NCI-H146 treated with DMSO at 0.1 percent for 48 hours (cell line): ENCODE data around the gene XYLB.

ENCODE experiments used
- DNase-seq: peaks from one replicate; lab custom pipeline; 2025; ENCODE audit not compliant: unreplicated experiment; lab: John Stamatoyannopoulos, UW

XYLB gene

GRCh38 chr3:38453075-38453912 lies 106.7 kb downstream of the XYLB start, which contains the start of gene ACVR2B:
Gene ACVR2B (plus strand): TSS chr3:38453890. CDS start chr3:38454323, 433 bp downstream.
- peak; percentile 59 for DNase-seq

- no peak for DNase-seq
These were observed 107.3 kb downstream of the XYLB start for GRCh38 chr3:38453913-38454177.

GRCh38 chr3:38454178-38454883 lies 107.7 kb downstream of the XYLB start:
- DNase-seq: no peak

- DNase-seq: peak; percentile 45
These were observed 108.5 kb downstream of the XYLB start for GRCh38 chr3:38454884-38455638.

- DNase-seq: no peak
These were observed 109.2 kb downstream of the XYLB start for GRCh38 chr3:38455639-38456430.

DNA sequence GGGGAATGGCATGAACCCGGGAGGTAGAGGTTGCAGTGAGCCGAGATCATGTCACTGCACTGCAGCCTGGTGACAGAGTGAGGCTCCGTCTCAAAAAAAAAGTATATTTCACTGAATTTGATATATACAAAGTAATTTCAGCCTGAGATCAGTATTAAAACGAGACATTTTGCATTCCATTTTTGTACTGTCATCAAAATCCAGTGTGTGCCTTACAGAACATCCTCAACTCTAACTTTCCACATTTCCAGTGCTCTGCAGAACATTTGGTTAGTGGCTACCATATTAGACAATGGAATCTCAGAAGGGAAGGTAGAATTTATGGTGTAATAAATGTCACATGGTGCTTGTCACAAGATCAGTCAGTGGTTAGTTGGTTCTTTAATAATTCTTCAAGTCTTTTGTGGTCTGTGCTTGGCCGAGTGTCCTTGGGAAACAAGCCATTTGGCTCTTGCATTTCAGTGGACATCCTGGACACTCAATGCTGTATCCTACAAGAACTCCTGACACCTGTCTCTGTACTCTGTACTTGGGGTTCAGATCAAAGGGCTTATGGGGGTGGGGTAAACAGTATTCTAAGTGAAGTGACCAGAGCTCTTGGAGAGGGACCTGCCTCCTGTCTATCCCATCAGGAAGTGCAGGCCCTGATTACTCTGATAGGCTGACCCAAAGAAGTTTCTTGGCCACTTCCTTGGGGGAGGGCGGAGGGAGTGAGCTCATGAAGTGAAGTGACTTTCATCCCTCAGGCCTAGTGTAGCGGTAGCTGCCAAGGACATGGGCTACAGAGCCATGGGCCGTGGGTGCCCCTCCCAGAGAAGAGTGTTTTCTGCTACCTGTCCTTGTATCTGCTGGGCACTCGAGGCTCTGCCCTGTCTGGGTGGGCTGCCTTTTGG lies 110.8 kb downstream of the XYLB start:
- no peak for DNase-seq

DNA sequence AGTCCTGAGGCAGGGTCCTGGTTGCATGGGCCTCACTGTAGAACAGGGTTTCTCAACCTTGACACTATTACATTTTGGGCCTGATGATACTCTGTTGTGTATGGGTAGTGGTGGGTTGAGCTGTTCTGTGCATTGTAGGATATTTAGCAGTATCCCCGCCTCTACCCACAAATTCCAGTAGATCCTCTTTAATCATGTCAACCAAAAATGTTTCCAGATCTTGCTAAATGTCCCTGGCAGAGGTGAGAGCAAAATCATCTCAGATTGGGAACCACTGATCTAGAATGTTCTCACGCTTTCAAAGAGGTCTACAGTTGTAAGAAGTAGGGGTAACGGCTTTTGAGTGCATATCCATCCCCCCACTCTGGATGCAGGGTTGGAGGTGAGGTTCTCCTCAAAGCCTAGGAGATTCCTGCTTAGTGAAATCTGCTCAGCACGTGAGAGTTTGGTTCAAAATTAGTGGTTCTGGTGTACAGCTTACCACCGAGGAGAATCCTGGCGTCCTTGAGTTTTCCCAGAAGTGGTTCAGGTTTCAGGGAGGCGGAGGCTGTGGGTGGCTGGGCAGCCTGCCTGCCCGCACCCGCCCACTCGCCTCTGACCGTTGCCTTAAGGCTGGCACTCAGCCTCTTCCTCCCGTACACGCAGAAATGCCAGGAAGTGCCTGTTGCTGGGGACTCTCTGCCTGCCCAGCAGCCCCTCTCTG lies 112.4 kb downstream of the XYLB start:
- DNase-seq: no peak

GRCh38 chr3:38459499-38460048 lies 113.0 kb downstream of the XYLB start:
- no peak for DNase-seq

DNA sequence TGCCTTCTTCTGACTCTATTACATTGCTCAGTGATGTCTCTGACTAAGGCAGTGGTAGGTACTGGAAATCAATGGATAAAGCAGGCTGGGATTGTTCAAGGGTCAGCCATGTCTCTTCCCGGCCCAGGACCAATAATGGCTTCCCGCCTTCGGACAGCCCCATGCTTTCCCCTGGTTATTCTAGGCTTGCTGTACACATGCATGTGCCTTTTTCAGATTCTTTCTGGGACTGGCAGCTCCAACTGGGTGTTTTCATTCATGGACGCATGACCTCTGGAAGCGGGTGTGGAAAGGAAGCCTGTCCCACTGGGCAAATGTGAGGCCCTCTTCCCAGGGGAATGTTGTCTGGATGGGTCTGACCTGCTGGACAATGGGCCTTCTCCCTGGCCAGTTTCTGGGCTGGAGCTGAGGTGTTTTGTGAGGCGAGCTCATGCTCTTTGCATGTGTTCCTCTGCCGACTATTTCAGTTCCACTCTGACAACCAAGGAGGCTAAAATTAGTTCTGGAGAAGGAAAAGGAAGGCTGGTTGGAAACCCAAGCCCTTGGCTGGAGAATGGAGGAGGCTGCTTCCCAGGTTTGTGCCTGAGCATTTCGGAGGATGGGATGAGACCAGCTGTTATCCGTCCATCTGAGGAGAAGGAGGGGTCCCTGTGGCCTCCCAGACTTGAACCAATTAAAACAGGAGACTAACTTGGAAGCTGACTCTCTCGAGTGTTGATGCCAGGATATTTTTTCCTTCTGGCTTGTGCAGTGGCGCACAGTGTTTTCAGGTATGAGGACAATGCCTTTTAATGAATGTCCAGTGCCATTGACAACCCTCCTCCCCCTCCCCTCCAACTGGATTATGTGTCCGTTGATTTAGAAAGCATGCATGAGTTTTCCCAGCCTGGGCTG lies 114.0 kb downstream of the XYLB start:
- DNase-seq: no peak
